ENCODE results near the gene MAP3K3.

Gene MAP3K3

GRCh38 chr17:63621684-63622573 is at the start of gene MAP3K3:
MAP3K3 (plus strand) TSS chr17:63622417; CDS start chr17:63622760, 343 bp downstream.
- Mint-ChIP-seq H3K4me1 (peaks cover 12 to 44% of the 10 kb centered on the region in 2 donors), H3K4me3 (peak within 1 kb of the TSS; percentile 97 to 100), H3K27me3 (no peaks in the 10 kb centered on the region), H3K9me3 (no peaks in the 10 kb centered on the region), H3K36me3 (peaks cover 3 to 4% of the 10 kb centered on the region in 2 donors), H3K27ac (peak within 1 kb of the TSS; percentile 96)
- DNase-seq (peak; percentile 98), ATAC-seq (replicated peaks) (peak; percentile 92 to 93)

DNA sequence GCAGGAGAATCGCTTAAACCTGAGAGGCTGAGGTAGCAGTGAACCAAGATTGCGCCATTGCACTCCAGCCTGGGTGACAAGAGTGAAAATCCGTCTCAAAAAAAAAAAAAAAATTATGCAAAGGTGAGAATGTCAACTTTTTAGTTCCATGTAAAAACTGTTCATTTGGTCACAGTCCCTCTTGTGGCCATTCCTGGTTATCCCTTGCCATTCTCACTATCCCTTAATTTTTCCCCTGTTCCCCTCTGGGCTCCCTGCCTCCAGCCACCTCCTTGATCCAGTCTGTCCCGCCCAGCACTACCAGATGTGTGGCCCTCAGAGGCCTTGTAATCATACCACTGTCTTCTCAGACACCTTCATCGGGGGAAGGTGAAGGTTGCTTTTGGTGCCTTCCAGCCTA is 48.6 kb upstream of the MAP3K3 start:
- H3K4me1 Mint-ChIP-seq: peaks cover 19 to 44% of the 10 kb centered on the region in 2 donors

GRCh38 chr17:63578027-63578768 is 44.0 kb upstream of the MAP3K3 start:
- DNase-seq (no peak), ATAC-seq (replicated peaks) (no peak)
- no peak overlapping the region for H3K27ac Mint-ChIP-seq
- H3K27me3 Mint-ChIP-seq: no peaks in the 10 kb centered on the region
- no peak overlapping the region for H3K4me3 Mint-ChIP-seq
- H3K4me1 Mint-ChIP-seq: peaks cover 7 to 17% of the 10 kb centered on the region in 2 donors
- peaks cover 17 to 29% of the 10 kb centered on the region in 2 donors for H3K36me3 Mint-ChIP-seq
- no peaks in the 10 kb centered on the region for H3K9me3 Mint-ChIP-seq

More for the DNA sequence above, 48.6 kb upstream of the MAP3K3 start:
- DNase-seq (no peak), ATAC-seq (replicated peaks) (no peak)
- Mint-ChIP-seq H3K27ac (peak overlapping the region; percentile 70), H3K9me3 (no peaks in the 10 kb centered on the region), H3K36me3 (peaks cover 11 to 15% of the 10 kb centered on the region in 2 donors), H3K27me3 (no peaks in the 10 kb centered on the region), H3K4me3 (no peak overlapping the region)

DNA sequence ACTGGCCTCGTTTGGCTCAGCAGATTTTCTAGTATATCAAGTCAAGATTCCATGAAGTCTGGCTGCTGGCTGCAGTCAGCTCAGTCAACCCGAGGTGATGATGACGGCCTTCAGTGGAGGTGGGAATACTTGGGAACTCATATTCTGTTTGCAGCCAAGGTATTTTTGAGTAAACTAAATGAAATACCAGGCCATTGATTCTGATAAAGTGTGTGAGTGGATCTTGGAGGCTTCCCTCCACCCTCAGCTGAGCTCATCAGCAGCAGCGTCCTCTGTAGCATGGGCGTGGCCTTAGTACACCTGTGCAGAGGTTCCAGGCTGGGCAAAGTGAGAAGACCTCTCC is 43.5 kb upstream of the MAP3K3 start:
- Mint-ChIP-seq H3K27ac (no peak overlapping the region), H3K4me1 (peaks cover 6 to 14% of the 10 kb centered on the region in 2 donors), H3K27me3 (no peaks in the 10 kb centered on the region), H3K4me3 (no peak overlapping the region), H3K36me3 (peaks cover 20 to 34% of the 10 kb centered on the region in 2 donors), H3K9me3 (no peaks in the 10 kb centered on the region)
- ATAC-seq (replicated peaks) (no peak), DNase-seq (no peak)

DNA sequence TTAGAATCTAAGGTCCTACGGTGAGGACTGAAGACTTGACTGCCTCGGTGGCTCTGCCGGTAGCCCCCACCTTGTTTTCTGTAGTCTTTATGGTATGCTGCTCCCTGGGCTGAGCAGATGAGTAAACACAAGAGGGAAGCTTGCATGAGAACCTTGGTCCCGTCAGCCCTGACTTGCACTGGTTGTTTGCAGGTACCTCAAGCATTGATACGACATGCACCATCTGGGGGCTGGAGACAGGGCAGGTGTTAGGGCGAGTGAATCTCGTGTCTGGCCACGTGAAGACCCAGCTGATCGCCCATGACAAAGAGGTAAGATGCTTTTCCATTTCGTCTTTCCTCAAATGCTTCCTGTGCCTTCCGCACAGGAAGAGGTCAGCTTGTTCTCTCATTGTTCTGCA is 42.6 kb upstream of the MAP3K3 start:
- H3K4me1 Mint-ChIP-seq: peaks cover 1 to 8% of the 10 kb centered on the region in 2 donors
- no peak for ATAC-seq (replicated peaks)
- no peaks in the 10 kb centered on the region for H3K9me3 Mint-ChIP-seq
- no peak for DNase-seq
- H3K4me3 Mint-ChIP-seq: no peak overlapping the region
- H3K27ac Mint-ChIP-seq: no peak overlapping the region
- peaks cover 18 to 30% of the 10 kb centered on the region in 2 donors for H3K36me3 Mint-ChIP-seq
- no peaks in the 10 kb centered on the region for H3K27me3 Mint-ChIP-seq

DNA sequence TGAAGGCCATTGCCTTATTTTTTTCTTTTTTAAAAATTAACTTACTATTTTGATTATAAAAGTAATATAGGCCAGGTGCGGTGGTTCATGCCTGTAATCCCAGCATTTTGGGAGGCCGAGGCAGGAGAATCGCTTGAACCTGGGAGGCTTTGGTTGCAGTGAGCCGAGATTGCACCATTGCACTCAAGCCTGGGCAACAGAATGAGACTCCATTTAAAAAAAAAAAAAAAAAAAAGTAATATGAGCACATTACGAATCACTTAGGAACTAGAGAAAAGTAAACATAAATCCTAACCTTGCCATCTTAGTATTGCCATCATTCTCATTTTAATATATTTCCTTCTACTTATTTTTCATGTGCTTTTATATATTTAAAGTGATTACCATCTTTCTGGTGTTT is 34.4 kb upstream of the MAP3K3 start:
- Mint-ChIP-seq H3K36me3 (peaks cover 35 to 65% of the 10 kb centered on the region in 2 donors), H3K9me3 (no peaks in the 10 kb centered on the region), H3K4me3 (no peak overlapping the region), H3K4me1 (peaks cover 6% of the 10 kb centered on the region in 2 donors), H3K27me3 (no peaks in the 10 kb centered on the region), H3K27ac (no peak overlapping the region)
- DNase-seq: no peak
- no peak for ATAC-seq (replicated peaks)

- Mint-ChIP-seq H3K9me3 (no peaks in the 10 kb centered on the region), H3K36me3 (peaks cover 27 to 55% of the 10 kb centered on the region in 2 donors), H3K4me3 (no peak overlapping the region), H3K27me3 (no peaks in the 10 kb centered on the region), H3K4me1 (peaks cover 6% of the 10 kb centered on the region in 2 donors), H3K27ac (no peak overlapping the region)
- no peak for ATAC-seq (replicated peaks)
- no peak for DNase-seq
Measured at GRCh38 chr17:63588797-63589196, 33.4 kb upstream of the MAP3K3 start.

GRCh38 chr17:63589646-63590045 is 32.6 kb upstream of the MAP3K3 start:
- Mint-ChIP-seq H3K27me3 (no peaks in the 10 kb centered on the region), H3K36me3 (peaks cover 27 to 57% of the 10 kb centered on the region in 2 donors), H3K27ac (no peak overlapping the region), H3K9me3 (no peaks in the 10 kb centered on the region), H3K4me1 (peaks cover 6% of the 10 kb centered on the region in 2 donors), H3K4me3 (no peak overlapping the region)
- ATAC-seq (replicated peaks): no peak
- no peak for DNase-seq

- ATAC-seq (replicated peaks): no peak
- peaks cover 28 to 48% of the 10 kb centered on the region in 2 donors for H3K36me3 Mint-ChIP-seq
- H3K4me3 Mint-ChIP-seq: no peak overlapping the region
- no peak for DNase-seq
- H3K27ac Mint-ChIP-seq: no peak overlapping the region
- no peaks in the 10 kb centered on the region for H3K9me3 Mint-ChIP-seq
- H3K4me1 Mint-ChIP-seq: peaks cover 4 to 6% of the 10 kb centered on the region in 2 donors
- no peaks in the 10 kb centered on the region for H3K27me3 Mint-ChIP-seq
Measured at GRCh38 chr17:63592797-63593196, 29.4 kb upstream of the MAP3K3 start.

- peaks cover 20 to 28% of the 10 kb centered on the region in 2 donors for H3K36me3 Mint-ChIP-seq
Measured at GRCh38 chr17:63595132-63595531, 27.1 kb upstream of the MAP3K3 start.

GRCh38 chr17:63596856-63597586 is 25.2 kb upstream of the MAP3K3 start:
- no peaks in the 10 kb centered on the region for H3K27me3 Mint-ChIP-seq
- no peak overlapping the region for H3K27ac Mint-ChIP-seq
- H3K9me3 Mint-ChIP-seq: no peaks in the 10 kb centered on the region
- ATAC-seq (replicated peaks): no peak
- no peak for DNase-seq
- H3K4me3 Mint-ChIP-seq: no peak overlapping the region
- peaks cover 6 to 10% of the 10 kb centered on the region in 2 donors for H3K36me3 Mint-ChIP-seq
- H3K4me1 Mint-ChIP-seq: peaks cover 8 to 18% of the 10 kb centered on the region in 2 donors

More at GRCh38 chr17:63595132-63595531, 27.1 kb upstream of the MAP3K3 start:
- Mint-ChIP-seq H3K4me1 (peaks cover 7 to 10% of the 10 kb centered on the region in 2 donors), H3K9me3 (no peaks in the 10 kb centered on the region), H3K27me3 (no peaks in the 10 kb centered on the region), H3K27ac (no peak overlapping the region), H3K4me3 (no peak overlapping the region)
- ATAC-seq (replicated peaks) (no peak), DNase-seq (no peak)

DNA sequence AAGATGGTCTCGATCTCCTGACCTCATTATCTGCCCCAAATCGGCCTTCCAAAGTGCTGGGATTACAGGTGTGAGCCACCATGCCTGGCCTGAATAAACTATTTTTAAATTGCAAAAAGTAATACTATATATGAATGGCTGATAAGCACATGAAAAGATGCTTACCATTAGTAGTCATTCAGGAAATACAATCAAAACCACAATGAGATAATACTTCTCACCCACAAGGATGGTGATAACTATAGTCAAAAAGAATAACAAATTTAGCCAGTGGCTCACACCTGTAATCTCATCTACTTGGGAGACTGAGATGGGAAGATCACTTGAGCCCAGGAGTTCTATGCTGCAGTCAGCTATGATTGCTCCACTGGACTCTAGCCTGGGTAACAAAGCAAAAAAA is 23.9 kb upstream of the MAP3K3 start:
- H3K4me3 Mint-ChIP-seq: no peak overlapping the region
- no peaks in the 10 kb centered on the region for H3K9me3 Mint-ChIP-seq
- no peaks in the 10 kb centered on the region for H3K27me3 Mint-ChIP-seq
- peaks cover 6 to 10% of the 10 kb centered on the region in 2 donors for H3K36me3 Mint-ChIP-seq
- peaks cover 8 to 18% of the 10 kb centered on the region in 2 donors for H3K4me1 Mint-ChIP-seq
- no peak for DNase-seq
- no peak overlapping the region for H3K27ac Mint-ChIP-seq
- ATAC-seq (replicated peaks): no peak

DNA sequence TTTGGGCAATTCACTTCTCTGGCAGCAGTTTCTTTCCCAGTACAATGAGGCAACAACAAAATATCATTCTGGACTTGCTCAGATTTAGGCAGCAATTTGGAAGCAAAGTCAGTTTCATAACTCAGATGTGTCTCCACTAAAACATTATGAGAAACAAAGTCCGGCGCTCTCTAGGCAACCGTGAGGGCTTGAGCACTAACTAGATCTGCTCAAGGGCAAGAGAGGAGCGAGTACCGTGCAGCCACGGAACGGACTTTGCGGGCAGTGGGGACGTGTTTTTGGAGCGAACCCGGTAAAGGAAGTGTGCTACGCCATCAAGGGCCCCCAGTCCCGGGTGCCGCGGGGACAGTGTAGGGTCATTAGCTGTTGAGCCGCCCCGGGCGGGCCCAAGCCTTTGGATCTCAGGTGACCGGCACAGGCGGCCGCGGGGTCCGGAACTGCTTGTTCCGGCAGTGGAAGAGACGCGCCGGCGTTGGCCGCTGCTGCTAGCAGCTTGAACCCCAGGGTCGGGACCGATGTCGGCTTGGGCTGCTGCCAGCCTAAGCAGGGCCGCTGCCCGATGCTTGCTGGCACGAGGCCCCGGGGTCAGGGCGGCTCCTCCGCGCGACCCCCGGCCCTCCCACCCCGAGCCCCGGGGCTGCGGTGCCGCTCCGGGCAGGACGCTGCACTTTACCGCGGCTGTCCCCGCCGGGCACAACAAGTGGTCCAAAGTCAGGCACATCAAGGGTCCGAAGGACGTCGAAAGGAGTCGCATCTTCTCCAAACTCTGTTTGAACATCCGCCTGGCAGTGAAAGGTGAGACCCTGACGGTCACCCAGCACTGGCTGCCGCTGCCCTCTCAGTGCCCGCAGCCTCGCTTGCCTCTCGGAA is 21.4 kb upstream of the MAP3K3 start, which contains the start of gene TACO1:
Gene TACO1 (plus strand): TSS at position 327 of the 870 bp plus-strand sequence. CDS start 189 bp downstream, at position 516.
- Mint-ChIP-seq H3K27ac (peak within 1 kb of the TSS; percentile 95), H3K4me1 (peaks cover 8 to 18% of the 10 kb centered on the region in 2 donors), H3K4me3 (peak within 1 kb of the TSS; percentile 92 to 95), H3K36me3 (peaks cover 12% of the 10 kb centered on the region in 2 donors), H3K27me3 (no peaks in the 10 kb centered on the region), H3K9me3 (no peaks in the 10 kb centered on the region)
- ATAC-seq (replicated peaks) (peak; percentile 98), DNase-seq (peak; percentile 75)
